CD8-positive, alpha-beta memory T cell (primary cell): ENCODE measurements around the gene AGMO. TPM values are rescaled to one million over a fixed set of nuclear protein-coding genes. Genes with fewer than 3 reads are reported as not detected.
"Not testable (repeated sequence)": the region's sequence is repeated elsewhere in the genome, so short reads cannot be mapped to it uniquely, and the experiment has no call there.

Experiments
- CTCF ChIA-PET: fragments of 350-600 bp; sonication (Branson Sonifier 250); formaldehyde crosslinking; loops from one replicate; lab custom pipeline; 2021; ENCODE audit warnings: antibody characterized with exemption; lab: Charles Lee
- POLR2A ChIA-PET: fragments of 350-600 bp; sonication (Branson Sonifier 250); formaldehyde crosslinking; loops from one replicate; lab custom pipeline; 2021; ENCODE audit warnings: antibody characterized with exemption; lab: Charles Lee
- DNase-seq, 5 donors: peaks; one replicate each; pipeline versions ENCODE4 v3.0.0 to v3.0.0-alpha.2; 2020 to 2022; ENCODE audit warnings: mixed read lengths in 1 of 5
- H3K27ac ChIP-seq: one replicate; pipeline ENCODE4 v1.7.0; 2013; ENCODE audit warnings: low read depth, mild to moderate bottlenecking, low read length, moderate library complexity
- H3K27me3 ChIP-seq: 2 replicates; pipeline ENCODE4 v1.7.0; 2013; ENCODE audit warnings: low read length, mild to moderate bottlenecking; ENCODE audit not compliant: insufficient read depth, poor library complexity, severe bottlenecking
- H3K36me3 ChIP-seq: 2 replicates; pipeline ENCODE4 v1.7.0; 2013; ENCODE audit warnings: mild to moderate bottlenecking, low read length, moderate library complexity; ENCODE audit not compliant: insufficient read depth
- H3K4me1 ChIP-seq: 2 replicates; pipeline ENCODE4 v1.7.0; 2013; ENCODE audit warnings: mild to moderate bottlenecking, low read length, moderate library complexity; ENCODE audit not compliant: insufficient read depth
- H3K4me3 ChIP-seq: 2 replicates; pipeline ENCODE4 v1.7.0; 2013; ENCODE audit warnings: mild to moderate bottlenecking, low read length
- H3K9me3 ChIP-seq: 2 replicates; pipeline ENCODE4 v1.7.0; 2013; ENCODE audit warnings: mild to moderate bottlenecking, low read length
- H3K27ac Mint-ChIP-seq, 8 donors: one replicate each; pipeline ENCODE4 v1.8.0; 2020 to 2021; ENCODE audit warnings: mixed read lengths in 8 of 8, mild to moderate bottlenecking in 6 of 8, inconsistent platforms in 3 of 8, moderate library complexity in 3 of 8
- H3K27me3 Mint-ChIP-seq, 2 donors: one replicate each; pipeline ENCODE4 v1.8.0; 2020 to 2021; ENCODE audit warnings: mixed read lengths in 2 of 2, mild to moderate bottlenecking in 1 of 2, moderate library complexity in 1 of 2
- H3K36me3 Mint-ChIP-seq, 3 donors: one replicate each; pipeline ENCODE4 v1.8.0; 2020 to 2021; ENCODE audit warnings: mixed read lengths in 3 of 3, inconsistent platforms in 1 of 3, mild to moderate bottlenecking in 1 of 3
- H3K4me1 Mint-ChIP-seq, 3 donors: one replicate each; pipeline ENCODE4 v1.8.0; 2020 to 2021; ENCODE audit warnings: mixed read lengths in 3 of 3, inconsistent platforms in 1 of 3, mild to moderate bottlenecking in 1 of 3
- H3K4me3 Mint-ChIP-seq, 7 donors: one replicate each; pipeline ENCODE4 v1.8.0; 2020 to 2021; ENCODE audit warnings: mixed read lengths in 7 of 7, mild to moderate bottlenecking in 6 of 7, moderate library complexity in 4 of 7, inconsistent platforms in 2 of 7
- H3K9me3 Mint-ChIP-seq, 5 donors: one replicate each; pipeline ENCODE4 v1.8.0; 2020 to 2022; ENCODE audit warnings: mixed read lengths in 5 of 5, mild to moderate bottlenecking in 3 of 5, moderate library complexity in 2 of 5, inconsistent platforms in 1 of 5
- polyA plus RNA-seq: library from polyadenylated mRNA; unstranded; fragments of 300-500 nt; fragmentation: Illumina TruSeq; gene quantifications from one replicate; pipeline ENCODE4 v1.2.3, GENCODE V29; 2021
- total RNA-seq, 2 experiments: library from RNA; stranded (reverse); gene quantifications; one replicate each; pipeline ENCODE4 v1.2.3, GENCODE V29; 2021

The AGMO gene
- total and polyA plus RNA-seq, 3 experiments from 2014 or later: not detected

GRCh38 chr7:15558756-15559155 lies 3.1 kb downstream of the AGMO start:
- Histone ChIP-seq H3K4me1 (no peaks in the 10 kb centered on the region), H3K27ac (no peak overlapping the region), H3K9me3 (no peaks in the 10 kb centered on the region), H3K4me3 (no peak overlapping the region), H3K27me3 (no peaks in the 10 kb centered on the region), H3K36me3 (no peaks in the 10 kb centered on the region)
- Mint-ChIP-seq H3K27me3 (no peaks in the 10 kb centered on the region), H3K4me1 (no peaks in the 10 kb centered on the region), H3K36me3 (no peaks in the 10 kb centered on the region), H3K27ac (no peak overlapping the region), H3K4me3 (no peak overlapping the region), H3K9me3 (peaks cover 0 to 6% (median 3%) of the 10 kb centered on the region in 5 donors)
- POLR2A ChIA-PET: no interaction called here
- CTCF ChIA-PET: no interaction called here
- DNase-seq: no peak

- no peaks in the 10 kb centered on the region for H3K4me1 ChIP-seq
- POLR2A ChIA-PET: no interaction called here
- Mint-ChIP-seq H3K9me3 (peaks cover 0 to 6% (median 3%) of the 10 kb centered on the region in 5 donors), H3K27ac (no peak overlapping the region), H3K27me3 (no peaks in the 10 kb centered on the region), H3K4me1 (no peaks in the 10 kb centered on the region), H3K4me3 (no peak overlapping the region), H3K36me3 (no peaks in the 10 kb centered on the region)
- H3K27ac ChIP-seq: no peak overlapping the region
- H3K36me3 ChIP-seq: no peaks in the 10 kb centered on the region
- CTCF ChIA-PET: no interaction called here
- H3K9me3 ChIP-seq: no peaks in the 10 kb centered on the region
- H3K27me3 ChIP-seq: no peaks in the 10 kb centered on the region
- DNase-seq: no peak
- H3K4me3 ChIP-seq: no peak overlapping the region
These were observed 4.1 kb downstream of the AGMO start for GRCh38 chr7:15557686-15558085.

- Mint-ChIP-seq H3K27ac (no peak overlapping the region), H3K27me3 (no peaks in the 10 kb centered on the region), H3K36me3 (no peaks in the 10 kb centered on the region), H3K9me3 (peaks cover 0 to 6% (median 3%) of the 10 kb centered on the region in 5 donors), H3K4me1 (no peaks in the 10 kb centered on the region), H3K4me3 (no peak overlapping the region)
- ChIA-PET POLR2A (no interaction called here), CTCF (no interaction called here)
- Histone ChIP-seq H3K27me3 (no peaks in the 10 kb centered on the region), H3K9me3 (no peaks in the 10 kb centered on the region), H3K27ac (no peak overlapping the region), H3K4me3 (no peak overlapping the region), H3K36me3 (no peaks in the 10 kb centered on the region), H3K4me1 (no peaks in the 10 kb centered on the region)
- DNase-seq: no peak
These were observed 4.6 kb downstream of the AGMO start for GRCh38 chr7:15557186-15557585.

- ChIA-PET CTCF (no interaction called here), POLR2A (no interaction called here)
- H3K36me3 ChIP-seq: no peaks in the 10 kb centered on the region
- H3K27me3 ChIP-seq: no peaks in the 10 kb centered on the region
- no peak overlapping the region for H3K4me3 ChIP-seq
- no peaks in the 10 kb centered on the region for H3K9me3 ChIP-seq
- H3K4me1 ChIP-seq: no peaks in the 10 kb centered on the region
- H3K27me3 Mint-ChIP-seq: no peaks in the 10 kb centered on the region
- no peak for DNase-seq
- no peak overlapping the region for H3K27ac ChIP-seq
- H3K36me3 Mint-ChIP-seq: no peaks in the 10 kb centered on the region
- no peak overlapping the region for H3K4me3 Mint-ChIP-seq
- peaks cover 0 to 6% (median 0%) of the 10 kb centered on the region in 5 donors for H3K9me3 Mint-ChIP-seq
- no peaks in the 10 kb centered on the region for H3K4me1 Mint-ChIP-seq
- H3K27ac Mint-ChIP-seq: no peak overlapping the region
These were observed 5.3 kb downstream of the AGMO start for GRCh38 chr7:15556339-15557105.

- no peak for DNase-seq
- no peak overlapping the region for H3K4me3 Mint-ChIP-seq
- no peaks in the 10 kb centered on the region for H3K9me3 ChIP-seq
- H3K27ac ChIP-seq: no peak overlapping the region
- no peaks in the 10 kb centered on the region for H3K36me3 ChIP-seq
- no peaks in the 10 kb centered on the region for H3K4me1 ChIP-seq
- no peaks in the 10 kb centered on the region for H3K27me3 ChIP-seq
- no peaks in the 10 kb centered on the region for H3K36me3 Mint-ChIP-seq
- no peak overlapping the region for H3K27ac Mint-ChIP-seq
- peaks cover 0 to 3% (median 0%) of the 10 kb centered on the region in 5 donors for H3K9me3 Mint-ChIP-seq
- ChIA-PET CTCF (no interaction called here), POLR2A (no interaction called here)
- H3K4me1 Mint-ChIP-seq: no peaks in the 10 kb centered on the region
- H3K4me3 ChIP-seq: no peak overlapping the region
- H3K27me3 Mint-ChIP-seq: no peaks in the 10 kb centered on the region
These were observed 6.4 kb downstream of the AGMO start for GRCh38 chr7:15555381-15555859.

GRCh38 chr7:15554744-15555143 lies 7.1 kb downstream of the AGMO start:
- H3K4me1 Mint-ChIP-seq: no peaks in the 10 kb centered on the region
- no peaks in the 10 kb centered on the region for H3K27me3 Mint-ChIP-seq
- H3K4me3 Mint-ChIP-seq: no peak overlapping the region
- no peak overlapping the region for H3K27ac Mint-ChIP-seq
- peaks cover 0 to 3% (median 0%) of the 10 kb centered on the region in 5 donors for H3K9me3 Mint-ChIP-seq
- POLR2A ChIA-PET: no interaction called here
- no peak overlapping the region for H3K4me3 ChIP-seq
- no peaks in the 10 kb centered on the region for H3K27me3 ChIP-seq
- H3K36me3 ChIP-seq: no peaks in the 10 kb centered on the region
- H3K4me1 ChIP-seq: no peaks in the 10 kb centered on the region
- H3K9me3 ChIP-seq: no peaks in the 10 kb centered on the region
- DNase-seq: no peak
- CTCF ChIA-PET: interaction anchor here (1.4 kb wide), 1 partner anchor 19 kb away, joined by 3 read pairs; no protein-coding TSS in a partner anchor
- H3K36me3 Mint-ChIP-seq: no peaks in the 10 kb centered on the region
- no peak overlapping the region for H3K27ac ChIP-seq

GRCh38 chr7:15554081-15554480 lies 7.7 kb downstream of the AGMO start:
- no peak overlapping the region for H3K4me3 Mint-ChIP-seq
- no peaks in the 10 kb centered on the region for H3K36me3 ChIP-seq
- no peaks in the 10 kb centered on the region for H3K9me3 ChIP-seq
- H3K27ac ChIP-seq: no peak overlapping the region
- H3K4me1 Mint-ChIP-seq: no peaks in the 10 kb centered on the region
- H3K4me3 ChIP-seq: no peak overlapping the region
- H3K27me3 ChIP-seq: no peaks in the 10 kb centered on the region
- no peaks in the 10 kb centered on the region for H3K4me1 ChIP-seq
- peaks cover 0 to 1% (median 0%) of the 10 kb centered on the region in 5 donors for H3K9me3 Mint-ChIP-seq
- no peaks in the 10 kb centered on the region for H3K36me3 Mint-ChIP-seq
- ChIA-PET CTCF (interaction anchor here (1.4 kb wide), 1 partner anchor 19 kb away, joined by 3 read pairs; no protein-coding TSS in a partner anchor), POLR2A (no interaction called here)
- no peak for DNase-seq
- H3K27me3 Mint-ChIP-seq: no peaks in the 10 kb centered on the region
- no peak overlapping the region for H3K27ac Mint-ChIP-seq

GRCh38 chr7:15547320-15547719 lies 14.5 kb downstream of the AGMO start:
- H3K27me3 Mint-ChIP-seq, H3K27ac ChIP-seq, H3K36me3 ChIP-seq, H3K4me1 ChIP-seq, H3K36me3 Mint-ChIP-seq, H3K27me3 ChIP-seq, H3K4me3 Mint-ChIP-seq, CTCF ChIA-PET, H3K4me3 ChIP-seq, POLR2A ChIA-PET, DNase-seq, H3K9me3 ChIP-seq, H3K4me1 Mint-ChIP-seq, H3K9me3 Mint-ChIP-seq, H3K27ac Mint-ChIP-seq: not testable (repeated sequence)
